ENCODE data around the gene SF1.

GRCh38 chr11:64765851-64766665, 12.3 kb downstream of the SF1 start:
- TF ChIP-seq CTCF (conservative IDR thresholded peaks at IDR 0.05), result no peak
- TF ChIP-seq ZFX (IDR thresholded peaks at IDR 0.05), result no peak

Measured in C4-2B (cell line).